HEK293 (cell line): Measurements from ENCODE around the gene MICU2.

ENCODE experiments used
- CTCF ChIA-PET: fragments of 350-600 bp; formaldehyde crosslinking; extraction: SDS; loops from one replicate; lab custom pipeline; 2021; ENCODE audit warnings: antibody characterized with exemption; lab: Yijun Ruan, JAX
- POLR2A ChIA-PET: fragments of 300-600 bp; formaldehyde crosslinking; extraction: SDS; loops from one replicate; lab custom pipeline; 2020; ENCODE audit warnings: antibody characterized with exemption, inconsistent platforms; lab: Yijun Ruan, JAX
- H3K27ac ChIP-seq: fragments of 200-500 bp; sonication (Bioruptor generic); 2 replicates; pipeline ENCODE4 v1.5.1; 2014; ENCODE audit warnings: low read depth, low read length, control low read depth, inconsistent platforms; ENCODE audit errors: extremely low read depth
- H3K36me3 ChIP-seq, 2 experiments: fragments of 200-500 bp in 1 of 2; sonication (Bioruptor generic) in 1 of 2; 1 replicate in 1 of 2; 2 replicates in 1 of 2; pipeline ENCODE4 v1.5.1; 2014 to 2017; ENCODE audit warnings: inconsistent platforms in 2 of 2, low read length in 2 of 2; ENCODE audit not compliant: control insufficient read depth in 2 of 2, insufficient read depth in 1 of 2
- H3K4me1 ChIP-seq: fragments of 200-500 bp; sonication (Bioruptor generic); 2 replicates; pipeline ENCODE4 v1.5.1; 2014; ENCODE audit warnings: mild to moderate bottlenecking, low read length, inconsistent platforms; ENCODE audit not compliant: control insufficient read depth, insufficient read depth
- H3K4me3 ChIP-seq: 2 replicates; pipeline ENCODE4 v1.5.1; 2011; ENCODE audit warnings: low read depth, mild to moderate bottlenecking, control low read depth, low read length, moderate library complexity
- H3K9me3 ChIP-seq: fragments of 200-500 bp; sonication (Bioruptor generic); 2 replicates; pipeline ENCODE4 v1.5.1; 2014; ENCODE audit warnings: low read depth, low read length, inconsistent platforms; ENCODE audit not compliant: control insufficient read depth, insufficient read depth
- GFI1B ChIP-seq: fragments of 450-650 bp; formaldehyde crosslinking; IDR thresholded peaks from 2 replicates; pipeline ENCODE4 v1.5.1; 2016; ENCODE audit warnings: missing biosample characterization, missing genetic modification characterization
- GLI2 ChIP-seq: fragments of 450-650 bp; formaldehyde crosslinking; IDR thresholded peaks from 2 replicates; pipeline ENCODE4; 2017; ENCODE audit warnings: missing biosample characterization, missing genetic modification characterization, low read depth, borderline replicate concordance
- GLIS1 ChIP-seq: fragments of 450-650 bp; formaldehyde crosslinking; IDR thresholded peaks from 2 replicates; pipeline ENCODE4 v1.5.1; 2016; ENCODE audit warnings: missing biosample characterization, missing genetic modification characterization
- REST ChIP-seq: fragments of 450-650 bp; formaldehyde crosslinking; IDR thresholded peaks from 2 replicates; pipeline ENCODE4 v1.5.1; 2016; ENCODE audit warnings: missing biosample characterization, missing genetic modification characterization
- ZBTB1 ChIP-seq: fragments of 450-650 bp; formaldehyde crosslinking; IDR thresholded peaks from 2 replicates; pipeline ENCODE4 v1.5.1; 2016; ENCODE audit warnings: missing biosample characterization, missing genetic modification characterization
- ZBTB20 ChIP-seq: fragments of 450-650 bp; formaldehyde crosslinking; IDR thresholded peaks from 2 replicates; pipeline ENCODE4 v1.5.1; 2016; ENCODE audit warnings: missing biosample characterization, missing genetic modification characterization
- ZNF138 ChIP-seq: fragments of 450-650 bp; formaldehyde crosslinking; IDR thresholded peaks from 2 replicates; pipeline ENCODE4 v1.5.1; 2016; ENCODE audit warnings: missing biosample characterization, missing genetic modification characterization, borderline replicate concordance
- ZNF146 ChIP-seq: fragments of 450-650 bp; formaldehyde crosslinking; IDR thresholded peaks from 2 replicates; pipeline ENCODE4 v1.5.1; 2016; ENCODE audit warnings: missing biosample characterization, missing genetic modification characterization
- ZNF248 ChIP-seq: fragments of 450-650 bp; formaldehyde crosslinking; IDR thresholded peaks from 2 replicates; pipeline ENCODE4 v1.5.1; 2017; ENCODE audit warnings: missing biosample characterization, missing genetic modification characterization
- ZNF274 ChIP-seq, 2 experiments: fragments of 200-500 bp in 1 of 2; fragments of 450-650 bp in 1 of 2; sonication (Bioruptor generic) in 1 of 2; formaldehyde crosslinking in 1 of 2; IDR thresholded peaks; 2 replicates each; pipeline versions ENCODE4 v1.5.1 to v1.6.1; 2014 to 2016; ENCODE audit warnings: borderline replicate concordance in 1 of 2, inconsistent platforms in 1 of 2, low read length in 1 of 2, missing biosample characterization in 1 of 2, missing genetic modification characterization in 1 of 2
- ZNF398 ChIP-seq: fragments of 450-650 bp; formaldehyde crosslinking; IDR thresholded peaks from 2 replicates; pipeline ENCODE4 v1.5.1; 2017; ENCODE audit warnings: missing biosample characterization, missing genetic modification characterization
- ZNF426 ChIP-seq: fragments of 450-650 bp; formaldehyde crosslinking; IDR thresholded peaks from 2 replicates; pipeline ENCODE4 v1.5.1; 2017; ENCODE audit warnings: missing biosample characterization, missing genetic modification characterization, mild to moderate bottlenecking, inconsistent platforms, moderate library complexity
- ZNF555 ChIP-seq: fragments of 450-650 bp; formaldehyde crosslinking; conservative IDR thresholded peaks from 2 replicates; pipeline ENCODE4 v1.5.1; 2017; ENCODE audit warnings: missing biosample characterization, mild to moderate bottlenecking, missing genetic modification characterization, inconsistent platforms
- ZNF600 ChIP-seq: fragments of 450-650 bp; formaldehyde crosslinking; IDR thresholded peaks from 2 replicates; pipeline ENCODE4 v1.5.1; 2016; ENCODE audit warnings: missing biosample characterization, missing genetic modification characterization
- ZNF621 ChIP-seq: fragments of 450-650 bp; formaldehyde crosslinking; IDR thresholded peaks from 2 replicates; pipeline ENCODE4 v1.5.1; 2017; ENCODE audit warnings: missing biosample characterization, missing genetic modification characterization
- ZNF660 ChIP-seq: fragments of 450-650 bp; IDR thresholded peaks from 2 replicates; pipeline ENCODE4 v1.5.1; 2018; ENCODE audit warnings: missing biosample characterization, mild to moderate bottlenecking, missing genetic modification characterization
- ZNF76 ChIP-seq: fragments of 450-650 bp; formaldehyde crosslinking; IDR thresholded peaks from 2 replicates; pipeline ENCODE4; 2016; ENCODE audit warnings: low read depth, missing biosample characterization, missing genetic modification characterization, borderline replicate concordance
- ZSCAN5A ChIP-seq: fragments of 450-650 bp; formaldehyde crosslinking; IDR thresholded peaks from 2 replicates; pipeline ENCODE4 v1.5.1; 2016; ENCODE audit warnings: missing biosample characterization, missing genetic modification characterization
- TF ChIP-seq, protein P1 (sequence below): fragments of 450-650 bp; formaldehyde crosslinking; IDR thresholded peaks from 2 replicates; pipeline ENCODE4 v1.5.0; 2017; ENCODE audit warnings: missing biosample characterization, missing genetic modification characterization, borderline replicate concordance
- TF ChIP-seq, protein P2 (sequence below): fragments of 450-650 bp; formaldehyde crosslinking; IDR thresholded peaks from 2 replicates; pipeline ENCODE4 v1.5.1; 2016; ENCODE audit warnings: missing biosample characterization, missing genetic modification characterization

Gene MICU2

GRCh38 chr13:21541271-21541670 is 62.7 kb downstream of the MICU2 start:
- ChIA-PET POLR2A (no interaction called here), CTCF (no interaction called here)
- Histone ChIP-seq H3K27ac (no peak overlapping the region), H3K4me3 (no peak overlapping the region), H3K4me1 (no peaks in the 10 kb centered on the region), H3K9me3 (no peaks in the 10 kb centered on the region), H3K36me3 (peaks cover 0 to 3% of the 10 kb centered on the region in 2 experiments; a peak in 2 of 3 replicates)
- TF ChIP-seq ZNF660, result no peak
- no peak for TF ChIP-seq ZBTB20 (tag by site-specific recombination)
- TF ChIP-seq ZSCAN5A (tag by site-specific recombination), result no peak
- no peak for TF ChIP-seq ZBTB1 (tag by site-specific recombination)
- TF ChIP-seq ZNF600 (tag by site-specific recombination), result no peak

GRCh38 chr13:21539687-21540086 is 64.3 kb downstream of the MICU2 start:
- Histone ChIP-seq H3K36me3 (peaks cover 0 to 3% of the 10 kb centered on the region in 2 experiments; a peak in 1 of 3 replicates), H3K4me1 (no peaks in the 10 kb centered on the region), H3K9me3 (no peaks in the 10 kb centered on the region), H3K4me3 (no peak overlapping the region), H3K27ac (no peak overlapping the region)
- ChIA-PET POLR2A (no interaction called here), CTCF (interaction anchor here (1.3 kb wide), 1 partner anchor 10 kb away, joined by 3 read pairs; no protein-coding TSS in a partner anchor)
- TF ChIP-seq GLI2 (tag by site-specific recombination) (no peak), ZNF398 (no peak), GFI1B (tag by site-specific recombination) (no peak), REST (tag by site-specific recombination) (no peak), ZNF146 (tag by site-specific recombination) (no peak), ZNF76 (no peak), ZNF555 (tag by site-specific recombination) (no peak), ZNF621 (tag by site-specific recombination) (no peak), ZNF426 (tag by site-specific recombination) (no peak), GLIS1 (tag by site-specific recombination) (no peak), ZNF138 (tag by site-specific recombination) (no peak), ZBTB20 (tag by site-specific recombination) (no peak), ZSCAN5A (tag by site-specific recombination) (no peak), ZNF248 (tag by site-specific recombination) (no peak), ZNF274 (IDR thresholded peaks at IDR 0.05; ENCODE audit: low read length) (no peak), ZNF274 (tag by site-specific recombination; IDR thresholded peaks at IDR 0.05; ENCODE audit: borderline replicate concordance) (no peak)
- TF ChIP-seq, protein P1, sequence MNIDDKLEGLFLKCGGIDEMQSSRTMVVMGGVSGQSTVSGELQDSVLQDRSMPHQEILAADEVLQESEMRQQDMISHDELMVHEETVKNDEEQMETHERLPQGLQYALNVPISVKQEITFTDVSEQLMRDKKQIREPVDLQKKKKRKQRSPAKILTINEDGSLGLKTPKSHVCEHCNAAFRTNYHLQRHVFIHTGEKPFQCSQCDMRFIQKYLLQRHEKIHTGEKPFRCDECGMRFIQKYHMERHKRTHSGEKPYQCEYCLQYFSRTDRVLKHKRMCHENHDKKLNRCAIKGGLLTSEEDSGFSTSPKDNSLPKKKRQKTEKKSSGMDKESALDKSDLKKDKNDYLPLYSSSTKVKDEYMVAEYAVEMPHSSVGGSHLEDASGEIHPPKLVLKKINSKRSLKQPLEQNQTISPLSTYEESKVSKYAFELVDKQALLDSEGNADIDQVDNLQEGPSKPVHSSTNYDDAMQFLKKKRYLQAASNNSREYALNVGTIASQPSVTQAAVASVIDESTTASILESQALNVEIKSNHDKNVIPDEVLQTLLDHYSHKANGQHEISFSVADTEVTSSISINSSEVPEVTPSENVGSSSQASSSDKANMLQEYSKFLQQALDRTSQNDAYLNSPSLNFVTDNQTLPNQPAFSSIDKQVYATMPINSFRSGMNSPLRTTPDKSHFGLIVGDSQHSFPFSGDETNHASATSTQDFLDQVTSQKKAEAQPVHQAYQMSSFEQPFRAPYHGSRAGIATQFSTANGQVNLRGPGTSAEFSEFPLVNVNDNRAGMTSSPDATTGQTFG, result no peak
- TF ChIP-seq, protein P2, sequence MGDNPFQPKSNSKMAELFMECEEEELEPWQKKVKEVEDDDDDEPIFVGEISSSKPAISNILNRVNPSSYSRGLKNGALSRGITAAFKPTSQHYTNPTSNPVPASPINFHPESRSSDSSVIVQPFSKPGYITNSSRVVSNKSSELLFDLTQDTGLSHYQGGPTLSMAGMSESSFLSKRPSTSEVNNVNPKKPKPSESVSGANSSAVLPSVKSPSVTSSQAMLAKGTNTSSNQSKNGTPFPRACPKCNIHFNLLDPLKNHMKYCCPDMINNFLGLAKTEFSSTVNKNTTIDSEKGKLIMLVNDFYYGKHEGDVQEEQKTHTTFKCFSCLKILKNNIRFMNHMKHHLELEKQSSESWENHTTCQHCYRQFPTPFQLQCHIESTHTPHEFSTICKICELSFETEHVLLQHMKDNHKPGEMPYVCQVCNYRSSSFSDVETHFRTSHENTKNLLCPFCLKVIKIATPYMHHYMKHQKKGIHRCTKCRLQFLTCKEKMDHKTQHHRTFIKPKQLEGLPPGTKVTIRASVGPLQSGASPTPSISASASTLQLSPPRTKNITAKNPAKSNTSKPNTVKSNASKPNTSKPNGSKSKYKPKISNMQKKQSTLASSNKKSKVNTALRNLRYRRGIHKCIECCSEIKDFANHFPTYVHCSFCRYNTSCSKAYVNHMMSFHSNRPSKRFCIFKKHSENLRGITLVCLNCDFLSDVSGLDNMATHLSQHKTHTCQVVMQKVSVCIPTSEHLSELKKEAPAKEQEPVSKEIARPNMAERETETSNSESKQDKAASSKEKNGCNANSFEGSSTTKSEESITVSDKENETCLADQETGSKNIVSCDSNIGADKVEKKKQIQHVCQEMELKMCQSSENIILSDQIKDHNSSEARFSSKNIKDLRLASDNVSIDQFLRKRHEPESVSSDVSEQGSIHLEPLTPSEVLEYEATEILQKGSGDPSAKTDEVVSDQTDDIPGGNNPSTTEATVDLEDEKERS (tag by site-specific recombination), result no peak
